GM12864 (cell line): ENCODE results near the gene ABHD2.
A peak's percentile ranks its signal among the peaks of the same experiment; 100 is the strongest.

Experiments
- DNase-seq: peaks from one replicate; pipeline ENCODE4 v3.0.0-alpha.2; 2011; ENCODE audit warnings: low read depth
- H3K4me3 ChIP-seq: 2 replicates; pipeline ENCODE4 v1.5.1; 2011; ENCODE audit warnings: mild to moderate bottlenecking, low read depth, low read length, control low read depth
- CTCF ChIP-seq: IDR thresholded peaks from 2 replicates; pipeline ENCODE4 v1.5.1; 2011; ENCODE audit warnings: low read depth, mild to moderate bottlenecking, moderate library complexity, low read length, control low read depth, inconsistent platforms; ENCODE audit errors: missing control alignments

The ABHD2 gene

DNA sequence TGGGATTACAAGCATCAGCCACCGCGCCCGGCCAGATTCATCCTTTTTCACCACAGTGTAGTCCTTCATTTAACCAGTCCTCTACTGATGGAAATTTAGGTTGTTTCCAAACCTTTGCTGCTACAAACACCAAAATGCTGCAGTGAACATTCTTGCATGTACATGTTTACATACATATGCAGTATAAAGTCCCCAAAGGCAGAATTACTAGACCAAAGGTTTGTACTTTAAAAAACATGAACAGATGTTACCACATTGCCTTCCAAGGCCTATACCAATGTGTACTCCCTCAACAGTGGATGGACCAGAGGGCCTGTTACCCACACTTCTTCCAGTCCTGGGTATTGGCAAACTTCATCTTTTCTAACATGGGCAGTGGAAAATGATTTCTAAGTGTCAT lies 82.1 kb downstream of the ABHD2 start:
- no peak overlapping the region for H3K4me3 ChIP-seq
- TF ChIP-seq CTCF: no peak
- no peak for DNase-seq

DNA sequence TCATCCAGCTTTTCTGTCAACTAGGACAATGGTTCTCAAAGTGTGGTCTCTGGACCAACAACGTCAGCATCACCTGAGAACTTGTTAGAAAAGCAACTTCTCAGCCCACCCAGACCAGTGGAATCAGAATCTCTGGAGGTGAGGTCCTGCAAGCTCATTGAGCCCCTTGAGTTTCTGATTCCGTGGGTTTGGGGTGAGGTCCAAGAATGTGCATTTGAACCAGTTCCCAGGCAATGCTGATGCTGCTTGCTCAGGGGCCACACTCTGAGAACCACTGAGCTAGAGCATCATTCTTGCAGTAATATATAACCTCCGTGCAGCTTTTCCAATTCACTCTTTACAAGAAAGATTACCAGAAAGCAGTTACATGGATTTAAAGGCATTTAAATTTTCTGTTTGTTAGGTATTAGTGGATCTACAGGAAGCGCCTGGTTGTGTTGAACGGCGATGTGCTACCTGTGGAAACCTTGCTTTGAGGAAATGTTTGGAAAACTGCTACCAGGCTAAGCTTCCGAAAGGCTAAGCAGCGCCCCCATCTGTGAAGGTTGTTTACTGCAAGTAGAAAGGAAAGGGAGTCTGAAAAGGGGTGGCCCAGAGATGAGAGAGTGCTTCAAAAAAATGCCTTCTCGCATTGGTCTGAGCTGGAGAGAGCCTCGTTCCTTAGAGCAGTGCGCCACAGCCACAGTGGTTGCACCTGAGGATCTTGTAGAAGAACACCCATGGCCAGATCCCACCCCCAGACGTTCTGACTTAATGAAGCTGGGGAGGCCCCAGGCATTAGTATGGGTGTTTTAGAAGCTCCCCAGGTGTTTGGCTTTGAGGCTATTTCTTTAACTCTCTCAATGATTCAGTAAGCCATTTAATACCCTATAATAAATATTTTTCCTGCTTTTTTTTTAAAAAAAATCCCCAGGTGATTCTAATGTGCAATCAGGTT lies 83.1 kb downstream of the ABHD2 start:
- no peak overlapping the region for H3K4me3 ChIP-seq
- DNase-seq: no peak
- TF ChIP-seq CTCF: peak; percentile 75

GRCh38 chr15:89172921-89173320 lies 84.7 kb downstream of the ABHD2 start:
- TF ChIP-seq CTCF: no peak
- H3K4me3 ChIP-seq: no peak overlapping the region
- DNase-seq: no peak

GRCh38 chr15:89174476-89174875 lies 86.2 kb downstream of the ABHD2 start:
- DNase-seq: no peak
- TF ChIP-seq CTCF: no peak
- H3K4me3 ChIP-seq: no peak overlapping the region

DNA sequence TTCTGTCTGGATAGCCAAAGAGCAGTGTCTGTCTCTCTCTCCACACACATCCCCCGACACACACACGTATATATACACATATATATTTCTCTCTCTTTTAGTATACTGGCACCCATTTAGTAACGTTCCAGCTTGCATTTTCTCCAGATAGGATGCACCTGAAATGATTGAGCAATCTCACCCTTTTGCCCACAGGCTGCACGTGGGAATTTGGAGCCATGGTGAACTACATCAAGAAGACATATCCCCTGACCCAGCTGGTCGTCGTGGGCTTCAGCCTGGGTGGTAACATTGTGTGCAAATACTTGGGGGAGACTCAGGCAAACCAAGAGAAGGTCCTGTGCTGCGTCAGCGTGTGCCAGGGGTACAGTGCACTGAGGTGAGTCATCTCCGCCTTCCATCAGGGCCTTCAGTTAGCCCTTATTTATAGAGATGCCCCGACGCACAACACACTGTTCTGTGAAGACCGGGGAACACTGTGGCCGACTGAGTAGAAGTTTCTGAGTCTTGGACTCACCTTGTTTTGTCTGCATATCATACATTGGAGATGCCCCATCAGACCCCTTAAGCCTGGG lies 87.4 kb downstream of the ABHD2 start:
- no peak overlapping the region for H3K4me3 ChIP-seq
- TF ChIP-seq CTCF: no peak
- no peak for DNase-seq

GRCh38 chr15:89177116-89177515 lies 88.9 kb downstream of the ABHD2 start:
- no peak overlapping the region for H3K4me3 ChIP-seq
- no peak for DNase-seq
- TF ChIP-seq CTCF: no peak
